H9 (cell line): Measurements from ENCODE around the gene OSBPL1A. TPM values are rescaled to one million over a fixed set of nuclear protein-coding genes. Genes with fewer than 3 reads are reported as not detected.
A peak's percentile ranks its signal among the peaks of the same experiment; 100 is the strongest.

Source experiments
- DNase-seq: peaks from one replicate; pipeline ENCODE4 v3.0.0-alpha.2; 2017
- H2AFZ ChIP-seq: one replicate; pipeline ENCODE4 v1.6.1; 2013; ENCODE audit warnings: mild to moderate bottlenecking, low read length, control low read depth, moderate library complexity
- H2AK5ac ChIP-seq: 2 replicates; pipeline ENCODE4 v1.6.1; 2013; ENCODE audit warnings: low read length, control low read depth, mixed read lengths; ENCODE audit not compliant: insufficient read length
- H2BK120ac ChIP-seq: one replicate; pipeline ENCODE4 v1.6.1; 2013; ENCODE audit warnings: low read depth, mild to moderate bottlenecking, low read length, control low read depth, inconsistent platforms; ENCODE audit not compliant: poor library complexity, severe bottlenecking
- H2BK12ac ChIP-seq: 2 replicates; pipeline ENCODE4 v1.6.1; 2013; ENCODE audit warnings: low read length, control low read depth, mixed read lengths, low read depth; ENCODE audit not compliant: insufficient read length
- H2BK15ac ChIP-seq: 2 replicates; pipeline ENCODE4 v1.6.1; 2013; ENCODE audit warnings: low read depth, low read length, control low read depth
- H2BK20ac ChIP-seq: one replicate; pipeline ENCODE4 v1.6.1; 2013; ENCODE audit warnings: low read depth, mild to moderate bottlenecking, low read length, control low read depth, inconsistent platforms; ENCODE audit not compliant: poor library complexity, severe bottlenecking
- H2BK5ac ChIP-seq: 2 replicates; pipeline ENCODE4 v1.6.1; 2013; ENCODE audit warnings: low read length, control low read depth, mixed read lengths; ENCODE audit not compliant: insufficient read length
- H3K14ac ChIP-seq: 2 replicates; pipeline ENCODE4 v1.6.1; 2013; ENCODE audit warnings: low read length, control low read depth; ENCODE audit not compliant: insufficient read depth
- H3K18ac ChIP-seq: 2 replicates; pipeline ENCODE4 v1.6.1; 2013; ENCODE audit warnings: low read depth, mild to moderate bottlenecking, mixed read lengths, low read length, control low read depth; ENCODE audit not compliant: insufficient read length
- H3K23ac ChIP-seq: 2 replicates; pipeline ENCODE4 v1.6.1; 2013; ENCODE audit warnings: low read length, control low read depth, mixed read lengths, low read depth; ENCODE audit not compliant: insufficient read length
- H3K23me2 ChIP-seq: 2 replicates; pipeline ENCODE4 v1.6.1; 2013; ENCODE audit warnings: low read depth, mild to moderate bottlenecking, mixed read lengths, low read length, control low read depth; ENCODE audit not compliant: insufficient read length, poor library complexity, severe bottlenecking
- H3K27ac ChIP-seq: 2 replicates; pipeline ENCODE4 v1.5.1; 2013; ENCODE audit warnings: low read length, control low read depth, mixed read lengths, low read depth; ENCODE audit not compliant: insufficient read length
- H3K27me3 ChIP-seq: 2 replicates; pipeline ENCODE4 v1.6.1; 2013; ENCODE audit warnings: low read length, control low read depth, inconsistent platforms; ENCODE audit not compliant: insufficient read depth
- H3K4ac ChIP-seq: 2 replicates; pipeline ENCODE4 v1.6.1; 2013; ENCODE audit warnings: low read depth, mild to moderate bottlenecking, control low read depth, inconsistent platforms, low read length, moderate library complexity
- H3K4me1 ChIP-seq: 2 replicates; pipeline ENCODE4 v1.6.1; 2013; ENCODE audit warnings: low read length, control low read depth, inconsistent platforms; ENCODE audit not compliant: insufficient read depth
- H3K4me2 ChIP-seq: 2 replicates; pipeline ENCODE4 v1.6.1; 2013; ENCODE audit warnings: low read length, control low read depth, mixed read lengths; ENCODE audit not compliant: insufficient read length, insufficient read depth
- H3K56ac ChIP-seq: 2 replicates; pipeline ENCODE4 v1.6.1; 2013; ENCODE audit warnings: low read depth, mild to moderate bottlenecking, mixed read lengths, low read length, control low read depth; ENCODE audit not compliant: insufficient read length
- H3K79me1 ChIP-seq: 2 replicates; pipeline ENCODE4 v1.6.1; 2013; ENCODE audit warnings: low read depth, mild to moderate bottlenecking, moderate library complexity, low read length, control low read depth, inconsistent platforms; ENCODE audit not compliant: insufficient read depth, poor library complexity, severe bottlenecking
- H3K79me2 ChIP-seq: 2 replicates; pipeline ENCODE4 v1.6.1; 2013; ENCODE audit warnings: low read length, control low read depth, inconsistent platforms; ENCODE audit not compliant: insufficient read depth
- H3K9ac ChIP-seq: 2 replicates; pipeline ENCODE4 v1.6.1; 2013; ENCODE audit warnings: low read length, control low read depth, mixed read lengths; ENCODE audit not compliant: insufficient read length; ENCODE audit errors: extremely low read depth
- H3K9me3 ChIP-seq: one replicate; pipeline ENCODE4 v1.6.1; 2013; ENCODE audit warnings: low read depth, low read length, inconsistent platforms; ENCODE audit not compliant: control insufficient read depth
- H3T11ph ChIP-seq: one replicate; pipeline ENCODE4 v1.6.1; 2013; ENCODE audit warnings: mild to moderate bottlenecking, low read length, control low read depth, inconsistent platforms
- H4K20me1 ChIP-seq: one replicate; pipeline ENCODE4 v1.6.1; 2013; ENCODE audit not compliant: control insufficient read depth, insufficient read length, insufficient read depth
- H4K5ac ChIP-seq: 2 replicates; pipeline ENCODE4 v1.6.1; 2013; ENCODE audit warnings: low read depth, mild to moderate bottlenecking, mixed read lengths, low read length, control low read depth; ENCODE audit not compliant: insufficient read length
- H4K8ac ChIP-seq: replicated peaks from 2 replicates; pipeline ENCODE4 v1.6.1; 2013; ENCODE audit warnings: low read length, control low read depth, mixed read lengths, low read depth; ENCODE audit not compliant: insufficient read length
- H4K91ac ChIP-seq: 2 replicates; pipeline ENCODE4 v1.6.1; 2013; ENCODE audit warnings: low read depth, mild to moderate bottlenecking, moderate library complexity, mixed read lengths, low read length, control low read depth; ENCODE audit not compliant: insufficient read length
- H3K27ac Mint-ChIP-seq, 3 experiments: 2 replicates in 2 of 3; 3 replicates in 1 of 3; pipeline ENCODE4 v1.8.0; 2020 to 2021; ENCODE audit warnings: mixed read lengths in 3 of 3, mild to moderate bottlenecking in 1 of 3, moderate library complexity in 1 of 3
- H3K27me3 Mint-ChIP-seq: 2 replicates; pipeline ENCODE4 v1.8.0; 2021; ENCODE audit warnings: low read depth, mild to moderate bottlenecking, moderate library complexity, mixed read lengths
- H3K36me3 Mint-ChIP-seq, 3 experiments: 2 replicates in 2 of 3; 3 replicates in 1 of 3; pipeline ENCODE4 v1.8.0; 2020 to 2021; ENCODE audit warnings: low read depth in 3 of 3, mixed read lengths in 3 of 3; ENCODE audit not compliant: insufficient read depth in 1 of 3
- H3K4me1 Mint-ChIP-seq, 2 experiments: 2 replicates each; pipeline ENCODE4 v1.8.0; 2020; ENCODE audit warnings: mixed read lengths in 2 of 2
- H3K4me3 Mint-ChIP-seq, 2 experiments: 2 replicates in 1 of 2; 3 replicates in 1 of 2; pipeline ENCODE4 v1.8.0; 2020 to 2021; ENCODE audit warnings: mild to moderate bottlenecking in 2 of 2, mixed read lengths in 2 of 2, moderate library complexity in 1 of 2
- H3K9me3 Mint-ChIP-seq, 2 experiments: 2 replicates in 1 of 2; 3 replicates in 1 of 2; pipeline ENCODE4 v1.8.0; 2020; ENCODE audit warnings: mild to moderate bottlenecking in 2 of 2, mixed read lengths in 2 of 2, moderate library complexity in 1 of 2
- CTCF ChIP-seq: fragments of 200-600 bp; sonication (generic); conservative IDR thresholded peaks from 3 replicates; pipeline ENCODE4 v1.8.0; 2021; ENCODE audit warnings: antibody characterized with exemption, mild to moderate bottlenecking
- WGBS: extraction: QIAGEN DNeasy Blood & Tissue Kit; methylation state at CpG from one replicate; pipeline ENCODE4 v1.1.7; 2013; ENCODE audit warnings: missing lambda C conversion rate, low lambda C conversion rate, mixed read lengths; ENCODE audit not compliant: insufficient read length; ENCODE audit errors: extremely low coverage; 5-methylcytosine and 5-hydroxymethylcytosine counted together
- total RNA-seq: library from RNA; stranded (reverse); gene quantifications from 2 replicates; pipeline ENCODE4 v1.2.1, GENCODE V29; 2021

Gene OSBPL1A
- total RNA-seq, 1 experiment from 2014 or later, result 33.9 TPM

GRCh38 chr18:24168496-24168895 lies 229.1 kb downstream of the OSBPL1A start:
- Mint-ChIP-seq H3K27me3 (no peaks in the 10 kb centered on the region), H3K4me1 (no peaks in the 10 kb centered on the region), H3K9me3 (no peaks in the 10 kb centered on the region), H3K4me3 (no peak overlapping the region), H3K27ac (peak overlapping the region in 1 of 3 experiments; percentile 45; a peak in 1 of 7 replicates), H3K36me3 (peaks cover 21 to 48% (median 31%) of the 10 kb centered on the region in 3 experiments; a peak in 6 of 7 replicates)
- Histone ChIP-seq H3K27ac (no peak overlapping the region), H3K9me3 (no peaks in the 10 kb centered on the region), H3K9ac (no peak overlapping the region), H2BK20ac (no peak overlapping the region), H2BK120ac (no peak overlapping the region), H4K8ac (no peak overlapping the region), H3K23me2 (no peaks in the 10 kb centered on the region), H3K4ac (no peak overlapping the region), H3K79me2 (no peaks in the 10 kb centered on the region), H3K27me3 (no peaks in the 10 kb centered on the region), H2AK5ac (no peak overlapping the region), H4K5ac (no peak overlapping the region), H4K20me1 (no peaks in the 10 kb centered on the region), H3K4me2 (no peak overlapping the region), H3T11ph (no peak overlapping the region), H3K23ac (no peak overlapping the region), H2BK12ac (no peak overlapping the region), H3K79me1 (no peaks in the 10 kb centered on the region), H3K4me1 (no peaks in the 10 kb centered on the region), H2BK5ac (no peak overlapping the region), H2AFZ (no peak overlapping the region), H3K56ac (no peak overlapping the region), H3K18ac (no peak overlapping the region), H4K91ac (no peak overlapping the region), H3K14ac (no peak overlapping the region), H2BK15ac (no peak overlapping the region)
- no CpG with 5 or more reads among the region's 7 CpGs for WGBS
- TF ChIP-seq CTCF, result no peak
- no peak for DNase-seq
